T47D (cell line): ENCODE results near the gene IRS2.

Experiments used
- DNase-seq, 2 experiments: peaks; one replicate each; pipeline versions ENCODE4 v3.0.0 to v3.0.0-alpha.2; 2011 to 2012; ENCODE audit warnings: low read depth in 1 of 2, low spot score in 1 of 2
- JUND ChIP-seq: IDR thresholded peaks from 2 replicates; pipeline ENCODE4 v1.6.1; 2012; ENCODE audit warnings: low read depth
- in situ Hi-C: cut with HindIII; loops from 2 replicates; pipeline ENCODE4 v1.10.0; 2016; ENCODE audit warnings: low sequenced_read_pairs, low pct_unique_long_range_greater_than_20kb

Gene IRS2

DNA sequence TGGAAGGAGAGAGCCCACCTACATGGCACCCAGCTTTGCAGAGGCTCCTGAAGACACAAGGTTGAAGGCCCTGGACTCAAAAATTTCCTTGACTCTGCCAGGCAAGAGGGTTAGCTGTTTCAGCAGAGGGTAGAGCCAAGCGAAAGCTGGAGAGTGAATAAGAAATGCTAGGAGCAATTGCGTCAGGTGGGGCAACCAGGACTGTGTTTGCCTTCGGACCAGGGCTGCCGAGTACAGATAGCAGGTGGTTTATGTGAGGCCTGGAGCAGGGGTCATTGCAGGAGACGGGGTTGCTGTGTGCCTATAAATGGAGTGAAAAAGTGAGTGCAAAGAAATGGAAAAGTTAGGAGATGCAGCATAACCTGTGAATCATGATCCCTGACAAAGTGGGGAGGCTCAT, 59.1 kb downstream of the IRS2 start:
- no peak for DNase-seq
- TF ChIP-seq JUND: no peak
- in situ Hi-C loops: no loop called here

DNA sequence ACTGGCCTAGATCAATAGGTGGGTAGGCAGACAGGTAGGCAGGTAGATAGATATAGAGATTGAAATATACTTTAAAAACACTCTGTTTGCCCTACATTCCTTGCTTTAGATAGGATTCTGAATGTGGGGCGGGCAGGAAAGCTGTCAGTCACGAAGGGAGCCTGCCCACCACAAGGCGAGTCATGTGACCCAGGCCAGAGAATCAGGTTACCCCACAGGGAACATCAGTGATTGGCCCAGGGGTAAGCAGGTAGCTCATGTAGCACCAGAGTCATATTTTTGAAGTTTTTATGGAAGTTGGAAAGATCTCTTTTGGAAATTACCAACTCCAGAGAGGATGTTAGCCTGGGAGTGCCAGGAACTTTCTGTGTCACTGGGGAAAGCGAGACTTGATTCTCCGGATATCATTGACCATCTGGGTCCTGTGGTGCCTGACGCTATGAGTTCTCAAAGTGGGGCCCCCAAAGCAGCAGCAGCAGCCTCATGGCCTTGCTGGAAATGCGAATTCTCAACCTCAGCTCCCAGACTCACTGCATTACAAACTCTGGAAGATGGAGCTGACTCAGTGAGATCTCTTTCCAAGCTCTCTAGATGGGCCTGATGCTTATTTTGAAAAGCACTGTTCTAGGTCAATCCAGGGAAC, 60.3 kb downstream of the IRS2 start:
- in situ Hi-C loops: no loop called here
- DNase-seq: no peak

DNA sequence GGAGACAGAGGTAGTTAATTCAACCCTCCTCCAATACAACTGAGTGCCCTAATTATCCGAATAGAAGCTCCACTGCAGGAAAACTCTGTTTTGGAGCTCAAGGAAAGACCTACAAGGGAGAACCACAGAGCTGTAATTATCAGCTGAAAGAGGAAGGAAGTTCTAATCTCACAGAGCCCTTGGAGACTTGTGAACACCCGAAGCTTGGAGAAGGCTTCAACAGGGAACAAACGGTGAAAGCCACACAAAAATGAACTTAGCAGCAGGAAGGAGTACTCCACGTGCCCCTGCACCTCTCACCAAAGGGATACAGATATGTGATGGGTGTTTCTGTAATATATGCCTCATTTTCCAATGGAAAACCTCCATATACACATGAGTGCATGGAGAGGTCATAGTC, 61.1 kb downstream of the IRS2 start:
- no peak for TF ChIP-seq JUND
- in situ Hi-C loops: no loop called here
- no peak for DNase-seq

More for the DNA sequence above, 60.3 kb downstream of the IRS2 start:
- TF ChIP-seq JUND: no peak

DNA sequence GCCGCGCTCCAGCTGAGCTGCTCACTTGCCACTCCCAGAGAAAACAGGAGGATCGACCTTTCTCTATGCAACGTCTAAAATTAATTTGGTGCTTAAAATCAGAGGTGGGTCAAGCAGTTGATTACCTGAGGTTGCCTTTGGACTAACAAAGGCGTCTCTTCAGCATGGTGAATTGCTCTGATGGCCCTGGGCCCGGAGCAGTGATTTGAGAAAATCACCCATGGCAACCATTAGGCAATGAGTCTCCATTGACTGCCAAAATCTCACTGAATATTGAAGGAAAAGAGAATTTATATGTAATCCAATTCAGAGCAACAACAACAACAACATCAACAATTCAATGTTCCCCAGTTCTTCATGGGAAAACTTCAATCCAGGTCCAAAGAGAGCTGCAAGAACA, 61.8 kb downstream of the IRS2 start:
- no peak for TF ChIP-seq JUND
- no peak for DNase-seq
- in situ Hi-C loops: no loop called here

DNA sequence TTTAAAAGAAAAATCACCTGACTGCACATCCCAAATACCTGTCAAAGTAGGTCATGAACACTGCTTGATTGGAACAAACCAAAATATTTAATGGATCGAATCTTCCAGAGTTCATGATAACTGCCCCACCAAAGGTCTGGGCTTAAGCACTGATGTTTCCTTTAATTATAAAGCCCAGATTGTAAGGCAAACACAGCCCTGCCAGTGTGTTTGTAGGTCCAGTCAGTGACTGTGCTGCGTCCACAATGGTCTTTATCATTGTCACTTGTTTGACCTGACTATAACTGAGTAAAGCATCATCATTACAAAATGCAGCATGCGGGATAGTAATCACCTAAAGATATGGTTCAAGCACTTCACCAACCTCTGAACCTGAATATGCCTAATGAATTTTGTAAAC, 63.3 kb downstream of the IRS2 start:
- in situ Hi-C loops: no loop called here
- no peak for DNase-seq
- TF ChIP-seq JUND: no peak

DNA sequence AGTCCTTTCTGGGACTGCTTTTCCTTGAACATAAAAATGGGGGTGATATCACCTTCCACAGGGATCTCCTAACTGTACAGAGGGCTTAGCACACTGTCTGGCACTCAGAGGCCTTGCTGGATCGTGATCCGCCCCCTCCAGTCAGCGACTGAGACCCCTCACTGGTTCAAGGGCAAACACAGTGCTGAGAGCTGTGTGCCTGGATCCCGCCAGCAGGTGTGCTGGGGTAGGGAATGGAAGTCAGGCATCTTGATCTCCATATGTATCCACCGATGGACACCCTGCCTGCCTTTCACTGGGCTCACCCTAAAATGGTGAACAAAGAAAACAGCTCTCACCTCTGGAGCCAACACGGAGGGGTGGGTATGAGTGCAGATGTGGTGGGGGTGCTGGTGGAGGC, 64.3 kb downstream of the IRS2 start:
- no peak for TF ChIP-seq JUND
- in situ Hi-C loops: no loop called here
- DNase-seq: no peak

DNA sequence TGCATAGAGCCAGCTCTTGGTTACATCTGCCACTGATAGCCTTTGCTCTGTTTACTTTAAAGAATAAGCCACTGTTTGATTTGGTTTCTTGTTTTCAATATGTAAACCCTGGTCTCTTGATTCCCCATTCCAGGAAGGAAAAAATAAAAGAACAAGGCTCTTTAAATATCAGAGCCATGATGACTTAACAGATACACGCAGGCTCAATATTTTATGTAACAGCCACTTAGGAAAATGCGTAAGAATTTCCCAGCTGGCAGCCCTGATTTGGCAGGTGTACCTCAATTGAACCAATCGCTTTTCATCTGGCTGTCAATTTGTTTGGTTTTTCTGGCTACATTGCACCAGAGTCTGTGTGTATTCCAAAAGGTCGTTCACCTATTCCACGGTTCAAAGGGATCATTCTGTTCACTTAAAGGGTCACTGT, 65.6 kb downstream of the IRS2 start:
- in situ Hi-C loops: no loop called here
- no peak for TF ChIP-seq JUND
- no peak for DNase-seq

DNA sequence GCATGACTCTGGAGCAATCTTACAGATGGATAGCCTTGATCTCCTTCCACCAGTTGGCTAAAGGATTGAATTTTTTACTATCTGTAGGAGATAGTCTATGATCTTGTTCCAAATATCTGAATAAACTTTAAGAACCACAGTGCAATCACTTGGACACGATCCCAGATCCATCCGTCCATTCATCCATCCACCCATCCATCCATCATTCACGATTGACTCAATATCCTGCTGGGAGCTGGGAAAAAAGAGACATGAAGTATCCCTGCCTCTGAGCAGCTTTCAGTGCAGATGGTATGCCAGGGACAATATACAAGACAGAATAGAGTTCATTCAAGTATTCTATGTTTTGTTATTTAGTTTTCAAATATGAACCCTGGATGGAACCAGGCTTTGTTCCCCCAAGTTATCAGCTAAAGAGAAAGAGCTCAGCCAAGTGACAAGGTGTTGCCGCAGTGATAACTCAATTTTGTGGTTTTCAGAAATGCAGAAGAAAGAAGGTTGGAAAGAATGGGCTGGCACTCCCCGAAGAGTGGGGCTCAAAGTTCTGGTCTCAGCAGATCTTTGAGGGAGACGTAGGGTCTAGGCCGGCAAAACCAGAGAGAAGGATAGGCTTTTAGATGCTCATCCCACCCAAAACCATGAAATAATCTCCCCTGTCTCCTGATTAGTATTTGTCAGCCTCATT, 66.3 kb downstream of the IRS2 start:
- no peak for DNase-seq
- no peak for TF ChIP-seq JUND
- in situ Hi-C loops: no loop called here

DNA sequence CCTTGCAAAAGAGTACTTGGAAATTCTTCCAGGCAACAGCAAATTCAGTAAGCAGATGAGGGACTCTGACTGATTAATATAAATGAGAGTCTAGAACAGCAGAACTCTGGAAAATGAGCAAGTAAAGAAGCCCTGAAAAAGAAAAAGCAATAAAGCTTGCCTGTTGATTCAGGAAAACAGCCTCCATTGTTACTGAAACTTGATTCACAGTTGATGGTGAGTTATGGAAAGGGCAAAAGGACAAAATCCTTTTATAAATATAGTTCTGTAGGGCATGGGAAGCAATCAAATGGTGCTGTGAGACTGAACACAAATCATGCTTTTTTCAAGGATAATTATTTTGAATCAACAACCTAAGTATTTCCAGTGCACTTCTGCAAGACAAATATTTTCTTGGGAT, 67.7 kb downstream of the IRS2 start:
- DNase-seq: no peak
- in situ Hi-C loops: no loop called here
- TF ChIP-seq JUND: no peak

DNA sequence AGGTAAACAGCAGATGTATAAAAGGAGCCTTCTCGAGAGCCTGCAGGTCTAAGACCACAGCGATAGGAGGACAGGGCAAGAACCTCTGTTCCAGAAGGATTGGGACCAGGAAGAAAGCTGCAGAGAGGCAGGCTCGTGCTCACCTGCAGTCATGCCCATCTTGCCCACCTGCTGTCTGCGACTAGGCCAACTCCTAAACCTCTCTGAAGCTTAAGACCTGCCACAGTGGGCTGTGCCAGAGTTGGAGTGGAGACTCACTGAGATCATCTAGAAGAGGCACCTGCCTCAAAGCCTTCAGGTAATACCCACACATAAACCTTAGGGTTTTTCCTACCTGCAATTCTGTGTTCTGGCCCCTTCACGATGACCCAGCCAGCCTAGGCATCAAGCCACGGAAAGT, 68.7 kb downstream of the IRS2 start:
- no peak for TF ChIP-seq JUND
- in situ Hi-C loops: no loop called here
- DNase-seq: no peak

DNA sequence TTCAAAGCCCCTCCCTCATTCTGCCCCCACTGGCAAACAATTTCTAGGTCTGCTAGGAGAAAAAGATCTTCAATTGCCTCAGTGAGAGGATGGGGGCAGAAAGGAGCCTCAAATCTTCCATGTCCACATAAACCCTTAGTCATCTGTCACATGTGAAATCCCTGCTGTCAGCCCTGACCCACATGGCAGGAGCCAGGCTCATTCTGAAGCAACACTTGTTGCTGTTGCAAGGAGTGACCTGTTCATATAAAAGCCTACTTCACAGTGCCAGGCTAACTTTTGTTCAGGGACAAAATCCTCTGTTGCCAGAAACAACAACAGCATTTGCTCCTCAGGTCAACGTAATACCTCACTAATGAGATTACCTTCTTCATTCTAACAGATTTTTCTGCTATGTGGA, 70.5 kb downstream of the IRS2 start:
- no peak for DNase-seq
- in situ Hi-C loops: no loop called here
- no peak for TF ChIP-seq JUND

DNA sequence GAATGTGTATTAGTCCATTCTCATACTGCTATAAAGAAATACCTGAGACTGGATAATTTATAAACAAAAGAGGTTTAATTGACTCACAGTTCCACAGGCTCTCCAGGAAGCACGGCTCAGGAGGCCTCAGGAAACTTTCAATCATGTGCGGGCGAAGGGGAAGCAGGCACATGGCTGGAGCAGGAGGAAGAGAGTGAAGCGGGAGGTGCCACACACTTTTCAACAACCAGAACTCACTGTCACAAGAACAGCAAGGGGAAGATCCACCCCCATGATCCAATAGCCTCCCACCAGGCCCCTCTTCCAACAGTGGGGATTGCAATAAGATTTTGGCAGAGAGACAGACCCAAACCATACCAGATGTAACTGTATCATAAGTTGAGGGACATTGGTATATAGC, 72.7 kb downstream of the IRS2 start:
- TF ChIP-seq JUND: no peak
- no peak for DNase-seq
- in situ Hi-C loops: no loop called here

DNA sequence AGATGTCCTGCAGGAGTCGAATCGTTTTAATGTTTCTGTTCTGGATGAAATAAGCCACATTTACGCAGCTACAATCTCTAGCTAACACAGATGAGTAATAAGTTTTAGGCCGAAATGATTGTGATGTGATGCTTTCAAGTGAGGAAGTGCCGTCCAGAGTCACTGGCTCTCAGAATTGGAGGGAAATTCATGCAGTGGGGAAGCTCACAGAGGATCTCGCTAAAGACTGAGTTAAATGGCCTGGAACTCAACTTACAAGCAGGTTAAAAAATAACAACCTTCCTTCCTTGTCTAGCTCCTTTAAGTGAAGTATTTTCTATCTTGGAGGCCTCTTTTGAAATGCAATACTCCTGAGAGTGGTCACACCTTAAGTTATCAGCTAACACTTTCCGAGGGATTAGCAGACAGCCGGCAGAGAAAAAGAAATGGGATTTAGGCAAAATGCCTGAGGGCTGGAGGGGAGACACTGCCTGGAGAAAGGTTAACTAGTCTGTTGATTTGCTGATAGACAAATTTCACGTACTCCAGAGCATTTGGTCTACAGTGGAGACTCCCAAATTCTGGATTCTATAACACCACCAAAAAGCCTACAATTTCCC, 74.2 kb downstream of the IRS2 start:
- no peak for DNase-seq
- in situ Hi-C loops: no loop called here
- no peak for TF ChIP-seq JUND
